Kidney epithelial cell (primary cell): ENCODE measurements around the gene DHX34. TPM values are rescaled to one million over a fixed set of nuclear protein-coding genes. Genes with fewer than 3 reads are reported as not detected.

Experiments
- DNase-seq: peaks from one replicate; pipeline ENCODE4 v3.0.0-alpha.2; 2010; ENCODE audit warnings: low read depth
- H3K27me3 ChIP-seq: 2 replicates; pipeline ENCODE4 v1.6.0; 2011; ENCODE audit warnings: low read length; ENCODE audit not compliant: control insufficient read depth, insufficient read depth
- H3K36me3 ChIP-seq: 2 replicates; pipeline ENCODE4 v1.5.1; 2011; ENCODE audit warnings: low read length; ENCODE audit not compliant: control insufficient read depth, insufficient read depth
- H3K4me3 ChIP-seq: 2 replicates; pipeline ENCODE4 v1.5.1; 2011; ENCODE audit warnings: low read depth, mild to moderate bottlenecking, control low read depth, low read length
- CTCF ChIP-seq: IDR thresholded peaks from 2 replicates; pipeline ENCODE4 v1.5.1; 2011; ENCODE audit warnings: mild to moderate bottlenecking, moderate library complexity, low read length, control low read depth, inconsistent platforms; ENCODE audit not compliant: insufficient read depth, poor library complexity, severe bottlenecking
- total RNA-seq: library from RNA; depleted of rRNA; stranded (reverse); fragments of >200 nt; gene quantifications from 2 replicates; pipeline ENCODE4 v1.2.3, GENCODE V29; 2015

DHX34 gene
- total RNA-seq, 1 donor from 2014 or later, result 18.1 TPM

GRCh38 chr19:47322058-47322457 lies 27.1 kb upstream of the DHX34 start:
- Histone ChIP-seq H3K4me3 (no peak overlapping the region), H3K27me3 (peaks cover 4% of the 10 kb centered on the region), H3K36me3 (no peaks in the 10 kb centered on the region)
- no peak for TF ChIP-seq CTCF
- DNase-seq, result no peak

DNA sequence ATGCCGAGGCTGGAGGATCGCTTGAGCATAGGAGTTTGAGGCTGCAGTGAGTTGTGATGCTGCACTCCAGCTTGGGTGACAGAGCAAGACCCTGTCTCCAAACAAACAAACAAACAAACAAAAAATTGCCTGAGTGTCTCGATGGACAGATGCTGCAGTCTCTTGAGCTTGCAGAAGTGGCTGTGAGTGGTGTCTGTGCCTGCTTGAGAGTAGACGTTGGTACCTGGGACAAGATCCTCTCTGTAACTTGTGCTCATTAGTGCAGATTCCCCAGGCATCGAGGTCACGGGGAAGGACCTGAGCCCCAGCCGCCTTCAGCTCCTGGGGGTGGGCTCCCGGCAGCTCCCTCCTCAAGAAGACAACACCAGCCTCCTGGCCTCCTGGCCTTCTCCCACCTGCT lies 25.7 kb upstream of the DHX34 start:
- Histone ChIP-seq H3K36me3 (no peaks in the 10 kb centered on the region), H3K4me3 (no peak overlapping the region), H3K27me3 (peaks cover 4% of the 10 kb centered on the region)
- DNase-seq, result no peak
- no peak for TF ChIP-seq CTCF

DNA sequence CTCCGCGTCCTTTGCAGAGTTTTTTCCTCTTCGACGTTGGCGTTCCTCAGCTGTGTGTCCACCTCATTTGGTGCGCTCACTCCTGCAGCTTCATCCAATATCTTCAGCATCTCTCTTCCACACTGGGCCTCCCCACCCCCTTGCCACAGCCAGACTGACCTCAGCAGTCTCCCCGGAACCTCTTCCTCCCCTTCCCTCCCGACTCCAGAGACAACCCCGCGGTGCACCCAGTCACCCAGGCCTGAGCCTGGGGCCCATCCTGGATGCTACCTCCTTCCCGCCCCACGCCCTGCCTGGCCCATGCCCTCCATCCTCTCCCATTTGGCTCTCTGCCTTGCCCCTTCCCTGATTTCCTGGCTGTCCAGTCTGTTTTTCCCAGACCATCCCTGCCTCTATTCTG lies 25.2 kb upstream of the DHX34 start:
- no peak for TF ChIP-seq CTCF
- no peak for DNase-seq
- H3K36me3 ChIP-seq, result no peaks in the 10 kb centered on the region
- H3K4me3 ChIP-seq, result no peak overlapping the region
- H3K27me3 ChIP-seq, result peaks cover 4% of the 10 kb centered on the region

DNA sequence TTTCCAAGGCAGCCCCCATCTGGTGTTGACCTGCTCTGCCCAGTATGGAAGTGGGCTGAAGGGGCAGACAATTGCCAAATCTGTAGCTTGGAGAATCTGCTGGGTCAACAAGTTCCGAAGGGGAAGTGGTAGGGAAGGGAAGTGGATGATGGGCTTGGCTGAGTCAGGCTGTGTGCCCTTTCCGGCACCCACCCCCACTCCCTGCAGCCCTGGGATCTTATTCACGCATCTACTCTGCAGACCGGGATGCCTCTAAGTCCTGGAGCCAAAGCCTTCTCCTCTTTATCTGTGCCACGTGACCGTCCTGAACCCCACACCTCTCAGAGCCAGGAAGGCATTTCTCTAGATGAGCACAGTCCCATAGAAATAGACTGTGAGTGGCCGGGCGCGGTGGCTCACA lies 24.6 kb upstream of the DHX34 start:
- Histone ChIP-seq H3K4me3 (no peak overlapping the region), H3K27me3 (peaks cover 4% of the 10 kb centered on the region), H3K36me3 (no peaks in the 10 kb centered on the region)
- no peak for DNase-seq
- no peak for TF ChIP-seq CTCF

- no peaks in the 10 kb centered on the region for H3K36me3 ChIP-seq
- no peak for TF ChIP-seq CTCF
- DNase-seq, result no peak
- peaks cover 2% of the 10 kb centered on the region for H3K27me3 ChIP-seq
- no peak overlapping the region for H3K4me3 ChIP-seq
Observed at GRCh38 chr19:47330466-47330869, 18.6 kb upstream of the DHX34 start.

DNA sequence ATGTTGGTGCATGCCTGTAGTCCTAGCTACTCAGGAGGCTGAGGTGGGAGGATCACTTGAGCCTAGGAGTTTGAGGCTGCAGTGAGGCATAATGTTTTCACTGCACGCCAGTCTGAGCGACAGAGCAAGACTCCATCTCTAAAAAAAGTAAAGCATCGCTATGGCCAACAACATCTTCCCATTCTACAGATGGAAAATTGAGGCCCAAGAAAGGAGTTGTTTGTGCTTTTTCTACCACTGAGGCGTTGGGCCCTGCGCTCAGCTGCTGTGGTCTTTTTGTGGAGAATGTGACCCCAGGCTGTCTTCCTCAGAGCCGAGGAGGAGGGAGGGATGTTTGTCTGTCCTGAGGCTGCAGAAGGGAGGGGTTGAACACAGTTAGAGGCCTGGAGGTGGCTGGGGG lies 17.6 kb upstream of the DHX34 start:
- no peak for TF ChIP-seq CTCF
- H3K27me3 ChIP-seq, result peaks cover 2% of the 10 kb centered on the region
- H3K36me3 ChIP-seq, result no peaks in the 10 kb centered on the region
- no peak for DNase-seq
- no peak overlapping the region for H3K4me3 ChIP-seq
